HEK293 (cell line): ENCODE data around the gene PRPF38A.
A peak's percentile ranks its signal among the peaks of the same experiment; 100 is the strongest.

Experiments used
- KLF10 ChIP-seq: fragments of 450-650 bp; IDR thresholded peaks from 2 replicates; pipeline ENCODE4 v1.5.1; 2018; ENCODE audit warnings: missing biosample characterization, mild to moderate bottlenecking, missing genetic modification characterization
- MYNN ChIP-seq: fragments of 450-650 bp; formaldehyde crosslinking; IDR thresholded peaks from 2 replicates; pipeline ENCODE4 v1.5.1; 2016; ENCODE audit warnings: missing biosample characterization, missing genetic modification characterization, borderline replicate concordance
- REPIN1 ChIP-seq: fragments of 450-650 bp; formaldehyde crosslinking; IDR thresholded peaks from 2 replicates; pipeline ENCODE4 v1.5.1; 2017; ENCODE audit warnings: missing biosample characterization, missing genetic modification characterization, low read depth
- SP2 ChIP-seq: fragments of 450-650 bp; formaldehyde crosslinking; IDR thresholded peaks from 2 replicates; pipeline ENCODE4 v1.5.1; 2016; ENCODE audit warnings: missing biosample characterization, missing genetic modification characterization
- SP3 ChIP-seq: fragments of 450-650 bp; formaldehyde crosslinking; IDR thresholded peaks from 2 replicates; pipeline ENCODE4 v1.5.1; 2016; ENCODE audit warnings: missing biosample characterization, missing genetic modification characterization
- ZFP3 ChIP-seq: fragments of 450-650 bp; formaldehyde crosslinking; IDR thresholded peaks from 2 replicates; pipeline ENCODE4 v1.5.1; 2016; ENCODE audit warnings: low read depth, missing biosample characterization, missing genetic modification characterization
- ZNF112 ChIP-seq: fragments of 450-650 bp; formaldehyde crosslinking; IDR thresholded peaks from 2 replicates; pipeline ENCODE4 v1.5.0; 2017; ENCODE audit warnings: missing biosample characterization, missing genetic modification characterization
- ZNF155 ChIP-seq: fragments of 450-650 bp; formaldehyde crosslinking; IDR thresholded peaks from 2 replicates; pipeline ENCODE4 v1.5.1; 2016; ENCODE audit warnings: missing biosample characterization, missing genetic modification characterization
- ZNF302 ChIP-seq: fragments of 450-650 bp; formaldehyde crosslinking; IDR thresholded peaks from 2 replicates; pipeline ENCODE4 v1.5.1; 2016; ENCODE audit warnings: missing biosample characterization, missing genetic modification characterization, low read depth
- ZNF311 ChIP-seq: fragments of 450-650 bp; formaldehyde crosslinking; IDR thresholded peaks from 2 replicates; pipeline ENCODE4 v1.5.1; 2017; ENCODE audit warnings: missing biosample characterization, missing genetic modification characterization, borderline replicate concordance
- ZNF324 ChIP-seq: fragments of 450-650 bp; formaldehyde crosslinking; IDR thresholded peaks from 2 replicates; pipeline ENCODE4 v1.5.1; 2016; ENCODE audit warnings: missing biosample characterization, missing genetic modification characterization
- ZNF510 ChIP-seq: fragments of 450-650 bp; formaldehyde crosslinking; IDR thresholded peaks from 2 replicates; pipeline ENCODE4 v1.5.1; 2018; ENCODE audit warnings: mild to moderate bottlenecking, missing genetic modification characterization, missing biosample characterization; ENCODE audit not compliant: insufficient replicate concordance
- ZNF514 ChIP-seq: fragments of 450-650 bp; formaldehyde crosslinking; IDR thresholded peaks from 2 replicates; pipeline ENCODE4 v1.5.1; 2016; ENCODE audit warnings: missing biosample characterization, missing genetic modification characterization
- ZNF610 ChIP-seq: fragments of 450-650 bp; formaldehyde crosslinking; IDR thresholded peaks from 2 replicates; pipeline ENCODE4 v1.5.1; 2016; ENCODE audit warnings: missing biosample characterization, missing genetic modification characterization, borderline replicate concordance
- ZNF623 ChIP-seq: fragments of 450-650 bp; formaldehyde crosslinking; IDR thresholded peaks from 2 replicates; pipeline ENCODE4 v1.5.1; 2016; ENCODE audit warnings: missing biosample characterization, missing genetic modification characterization
- ZNF626 ChIP-seq: fragments of 450-650 bp; sonication (Bioruptor Pico); formaldehyde crosslinking; IDR thresholded peaks from 2 replicates; pipeline ENCODE4 v1.5.1; 2018; ENCODE audit warnings: missing biosample characterization, missing genetic modification characterization, inconsistent platforms
- ZNF629 ChIP-seq: fragments of 450-650 bp; formaldehyde crosslinking; IDR thresholded peaks from 2 replicates; pipeline ENCODE4 v1.5.1; 2017; ENCODE audit warnings: missing biosample characterization, missing genetic modification characterization
- ZNF658 ChIP-seq: fragments of 450-650 bp; formaldehyde crosslinking; IDR thresholded peaks from 2 replicates; pipeline ENCODE4; 2016; ENCODE audit warnings: missing biosample characterization, missing genetic modification characterization
- ZNF660 ChIP-seq: fragments of 450-650 bp; IDR thresholded peaks from 2 replicates; pipeline ENCODE4 v1.5.1; 2018; ENCODE audit warnings: missing biosample characterization, mild to moderate bottlenecking, missing genetic modification characterization
- ZNF768 ChIP-seq: fragments of 450-650 bp; formaldehyde crosslinking; IDR thresholded peaks from 2 replicates; pipeline ENCODE4 v1.5.1; 2018; ENCODE audit warnings: missing biosample characterization, mild to moderate bottlenecking, missing genetic modification characterization
- ZNF776 ChIP-seq: fragments of 450-650 bp; formaldehyde crosslinking; IDR thresholded peaks from 2 replicates; pipeline ENCODE4 v1.5.0; 2017; ENCODE audit warnings: missing biosample characterization, missing genetic modification characterization, borderline replicate concordance
- ZNF830 ChIP-seq: fragments of 450-650 bp; IDR thresholded peaks from 2 replicates; pipeline ENCODE4 v1.5.0; 2018; ENCODE audit warnings: missing biosample characterization, missing genetic modification characterization, low read depth, mild to moderate bottlenecking, moderate library complexity
- TF ChIP-seq, protein P1 (sequence below): sonication (generic); formaldehyde crosslinking; IDR thresholded peaks from 2 replicates; pipeline ENCODE4 v1.8.1; 2022; ENCODE audit warnings: mild to moderate bottlenecking, moderate library complexity, missing genetic modification reagents
- TF ChIP-seq, protein P2 (sequence below): fragments of 450-650 bp; formaldehyde crosslinking; IDR thresholded peaks from 2 replicates; pipeline ENCODE4 v1.5.1; 2017; ENCODE audit warnings: missing biosample characterization, missing genetic modification characterization
- TF ChIP-seq, protein P3 (sequence below): fragments of 450-650 bp; formaldehyde crosslinking; conservative IDR thresholded peaks from 2 replicates; pipeline ENCODE4 v1.5.1; 2016; ENCODE audit warnings: low read depth, missing biosample characterization, missing genetic modification characterization
- TF ChIP-seq, protein P4 (sequence below): fragments of 450-650 bp; formaldehyde crosslinking; IDR thresholded peaks from 2 replicates; pipeline ENCODE4 v1.5.1; 2016; ENCODE audit warnings: missing biosample characterization, missing genetic modification characterization
- TF ChIP-seq, protein P5 (sequence below): fragments of 450-650 bp; formaldehyde crosslinking; IDR thresholded peaks from 2 replicates; pipeline ENCODE4 v1.5.1; 2016; ENCODE audit warnings: missing biosample characterization, missing genetic modification characterization

PRPF38A gene

DNA sequence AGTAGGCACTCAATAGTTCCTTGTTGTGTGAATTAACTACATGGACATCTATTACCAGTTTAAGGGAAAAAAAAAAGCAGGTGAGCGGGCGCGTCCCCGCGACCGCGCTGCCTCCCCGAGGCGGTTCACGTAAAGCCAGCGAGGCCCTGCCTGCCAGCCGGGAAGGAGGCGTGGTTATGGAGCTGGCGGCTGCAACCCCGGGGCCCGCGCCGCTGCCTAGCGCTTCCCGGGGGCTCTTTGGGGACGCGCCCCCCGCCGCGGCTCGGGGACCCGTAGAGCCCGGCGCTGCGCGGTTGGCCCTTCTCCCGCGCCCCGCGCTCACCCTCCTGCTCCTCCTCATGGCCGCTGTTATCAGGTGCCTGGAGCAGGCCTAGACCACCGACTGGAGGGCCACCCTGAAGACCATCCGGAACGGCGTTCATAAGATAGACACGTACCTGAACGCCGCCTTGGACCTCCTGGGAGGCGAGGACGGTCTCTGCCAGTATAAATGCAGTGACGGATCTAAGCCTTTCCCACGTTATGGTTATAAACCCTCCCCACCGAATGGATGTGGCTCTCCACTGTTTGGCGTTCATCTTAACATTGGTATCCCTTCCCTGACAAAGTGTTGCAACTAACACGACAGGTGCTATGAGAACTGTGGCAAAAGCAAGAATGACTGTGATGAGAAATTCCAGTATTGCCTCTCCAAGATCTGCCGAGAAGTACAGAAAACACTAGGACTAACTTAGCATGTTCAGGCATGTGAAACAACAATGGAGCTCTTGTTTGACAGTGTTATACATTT, 35.8 kb upstream of the PRPF38A start (continued):
- no peak for TF ChIP-seq ZNF768 (tag by site-specific recombination)
- TF ChIP-seq, protein P1, sequence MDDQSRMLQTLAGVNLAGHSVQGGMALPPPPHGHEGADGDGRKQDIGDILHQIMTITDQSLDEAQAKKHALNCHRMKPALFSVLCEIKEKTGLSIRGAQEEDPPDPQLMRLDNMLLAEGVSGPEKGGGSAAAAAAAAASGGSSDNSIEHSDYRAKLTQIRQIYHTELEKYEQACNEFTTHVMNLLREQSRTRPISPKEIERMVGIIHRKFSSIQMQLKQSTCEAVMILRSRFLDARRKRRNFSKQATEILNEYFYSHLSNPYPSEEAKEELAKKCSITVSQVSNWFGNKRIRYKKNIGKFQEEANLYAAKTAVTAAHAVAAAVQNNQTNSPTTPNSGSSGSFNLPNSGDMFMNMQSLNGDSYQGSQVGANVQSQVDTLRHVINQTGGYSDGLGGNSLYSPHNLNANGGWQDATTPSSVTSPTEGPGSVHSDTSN (CRISPR knock-in tag): no peak
- no peak for TF ChIP-seq ZNF311 (tag by site-specific recombination)
- TF ChIP-seq ZNF629 (tag by site-specific recombination): no peak; the same call in 1 of the 2 replicates
- TF ChIP-seq ZNF302: no peak
- no peak for TF ChIP-seq ZNF514
- TF ChIP-seq ZNF660 (tag by site-specific recombination): 0 out of 2 replicates have a peak, but pooled peaks have one; percentile 41
- peak; percentile 29; the same call in 1 of the 2 replicates for TF ChIP-seq SP2 (tag by site-specific recombination)
- TF ChIP-seq ZNF155: no peak
- no peak for TF ChIP-seq ZNF623 (tag by site-specific recombination)
- peak; percentile 38; the same call in 1 of the 2 replicates for TF ChIP-seq SP3 (tag by site-specific recombination)
- TF ChIP-seq MYNN (tag by site-specific recombination): no peak
- no peak for TF ChIP-seq ZNF658 (tag by site-specific recombination)
- no peak for TF ChIP-seq ZNF324 (tag by site-specific recombination)
- TF ChIP-seq ZNF776 (tag by site-specific recombination): no peak
- TF ChIP-seq, protein P2, sequence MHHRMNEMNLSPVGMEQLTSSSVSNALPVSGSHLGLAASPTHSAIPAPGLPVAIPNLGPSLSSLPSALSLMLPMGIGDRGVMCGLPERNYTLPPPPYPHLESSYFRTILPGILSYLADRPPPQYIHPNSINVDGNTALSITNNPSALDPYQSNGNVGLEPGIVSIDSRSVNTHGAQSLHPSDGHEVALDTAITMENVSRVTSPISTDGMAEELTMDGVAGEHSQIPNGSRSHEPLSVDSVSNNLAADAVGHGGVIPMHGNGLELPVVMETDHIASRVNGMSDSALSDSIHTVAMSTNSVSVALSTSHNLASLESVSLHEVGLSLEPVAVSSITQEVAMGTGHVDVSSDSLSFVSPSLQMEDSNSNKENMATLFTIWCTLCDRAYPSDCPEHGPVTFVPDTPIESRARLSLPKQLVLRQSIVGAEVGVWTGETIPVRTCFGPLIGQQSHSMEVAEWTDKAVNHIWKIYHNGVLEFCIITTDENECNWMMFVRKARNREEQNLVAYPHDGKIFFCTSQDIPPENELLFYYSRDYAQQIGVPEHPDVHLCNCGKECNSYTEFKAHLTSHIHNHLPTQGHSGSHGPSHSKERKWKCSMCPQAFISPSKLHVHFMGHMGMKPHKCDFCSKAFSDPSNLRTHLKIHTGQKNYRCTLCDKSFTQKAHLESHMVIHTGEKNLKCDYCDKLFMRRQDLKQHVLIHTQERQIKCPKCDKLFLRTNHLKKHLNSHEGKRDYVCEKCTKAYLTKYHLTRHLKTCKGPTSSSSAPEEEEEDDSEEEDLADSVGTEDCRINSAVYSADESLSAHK (tag by site-specific recombination): no peak
- TF ChIP-seq ZNF626 (tag by site-specific recombination): no peak
- no peak for TF ChIP-seq ZNF112 (tag by site-specific recombination)
- no peak for TF ChIP-seq ZFP3 (tag by site-specific recombination)
- no peak for TF ChIP-seq ZNF510 (tag by site-specific recombination)
- TF ChIP-seq, protein P3, sequence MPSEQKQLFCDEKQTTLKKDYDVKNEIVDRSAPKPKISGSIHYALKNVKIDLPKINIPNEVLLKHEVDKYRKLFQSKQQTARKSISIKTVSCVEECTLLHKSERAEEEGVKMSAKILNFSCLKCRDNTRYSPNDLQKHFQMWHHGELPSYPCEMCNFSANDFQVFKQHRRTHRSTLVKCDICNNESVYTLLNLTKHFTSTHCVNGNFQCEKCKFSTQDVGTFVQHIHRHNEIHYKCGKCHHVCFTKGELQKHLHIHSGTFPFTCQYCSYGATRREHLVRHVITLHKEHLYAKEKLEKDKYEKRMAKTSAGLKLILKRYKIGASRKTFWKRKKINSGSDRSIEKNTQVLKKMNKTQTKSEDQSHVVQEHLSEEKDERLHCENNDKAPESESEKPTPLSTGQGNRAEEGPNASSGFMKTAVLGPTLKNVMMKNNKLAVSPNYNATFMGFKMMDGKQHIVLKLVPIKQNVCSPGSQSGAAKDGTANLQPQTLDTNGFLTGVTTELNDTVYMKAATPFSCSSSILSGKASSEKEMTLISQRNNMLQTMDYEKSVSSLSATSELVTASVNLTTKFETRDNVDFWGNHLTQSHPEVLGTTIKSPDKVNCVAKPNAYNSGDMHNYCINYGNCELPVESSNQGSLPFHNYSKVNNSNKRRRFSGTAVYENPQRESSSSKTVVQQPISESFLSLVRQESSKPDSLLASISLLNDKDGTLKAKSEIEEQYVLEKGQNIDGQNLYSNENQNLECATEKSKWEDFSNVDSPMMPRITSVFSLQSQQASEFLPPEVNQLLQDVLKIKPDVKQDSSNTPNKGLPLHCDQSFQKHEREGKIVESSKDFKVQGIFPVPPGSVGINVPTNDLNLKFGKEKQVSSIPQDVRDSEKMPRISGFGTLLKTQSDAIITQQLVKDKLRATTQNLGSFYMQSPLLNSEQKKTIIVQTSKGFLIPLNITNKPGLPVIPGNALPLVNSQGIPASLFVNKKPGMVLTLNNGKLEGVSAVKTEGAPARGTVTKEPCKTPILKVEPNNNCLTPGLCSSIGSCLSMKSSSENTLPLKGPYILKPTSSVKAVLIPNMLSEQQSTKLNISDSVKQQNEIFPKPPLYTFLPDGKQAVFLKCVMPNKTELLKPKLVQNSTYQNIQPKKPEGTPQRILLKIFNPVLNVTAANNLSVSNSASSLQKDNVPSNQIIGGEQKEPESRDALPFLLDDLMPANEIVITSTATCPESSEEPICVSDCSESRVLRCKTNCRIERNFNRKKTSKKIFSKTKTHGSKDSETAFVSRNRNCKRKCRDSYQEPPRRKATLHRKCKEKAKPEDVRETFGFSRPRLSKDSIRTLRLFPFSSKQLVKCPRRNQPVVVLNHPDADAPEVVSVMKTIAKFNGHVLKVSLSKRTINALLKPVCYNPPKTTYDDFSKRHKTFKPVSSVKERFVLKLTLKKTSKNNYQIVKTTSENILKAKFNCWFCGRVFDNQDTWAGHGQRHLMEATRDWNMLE (tag by site-specific recombination): 0 out of 2 replicates have a peak, but pooled peaks have one; percentile 5
- no peak for TF ChIP-seq ZNF830 (tag by site-specific recombination)
- no peak for TF ChIP-seq ZNF610 (tag by site-specific recombination)
- TF ChIP-seq, protein P4, sequence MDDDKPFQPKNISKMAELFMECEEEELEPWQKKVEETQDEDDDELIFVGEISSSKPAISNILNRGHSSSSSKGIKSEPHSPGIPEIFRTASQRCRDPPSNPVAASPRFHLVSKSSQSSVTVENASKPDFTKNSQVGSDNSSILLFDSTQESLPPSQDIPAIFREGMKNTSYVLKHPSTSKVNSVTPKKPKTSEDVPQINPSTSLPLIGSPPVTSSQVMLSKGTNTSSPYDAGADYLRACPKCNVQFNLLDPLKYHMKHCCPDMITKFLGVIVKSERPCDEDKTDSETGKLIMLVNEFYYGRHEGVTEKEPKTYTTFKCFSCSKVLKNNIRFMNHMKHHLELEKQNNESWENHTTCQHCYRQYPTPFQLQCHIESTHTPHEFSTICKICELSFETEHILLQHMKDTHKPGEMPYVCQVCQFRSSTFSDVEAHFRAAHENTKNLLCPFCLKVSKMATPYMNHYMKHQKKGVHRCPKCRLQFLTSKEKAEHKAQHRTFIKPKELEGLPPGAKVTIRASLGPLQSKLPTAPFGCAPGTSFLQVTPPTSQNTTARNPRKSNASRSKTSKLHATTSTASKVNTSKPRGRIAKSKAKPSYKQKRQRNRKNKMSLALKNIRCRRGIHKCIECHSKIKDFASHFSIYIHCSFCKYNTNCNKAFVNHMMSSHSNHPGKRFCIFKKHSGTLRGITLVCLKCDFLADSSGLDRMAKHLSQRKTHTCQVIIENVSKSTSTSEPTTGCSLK (tag by site-specific recombination): no peak
- no peak for TF ChIP-seq REPIN1 (tag by site-specific recombination)
- peak; percentile 48; the same call in 1 of the 2 replicates for TF ChIP-seq KLF10 (tag by site-specific recombination)
- TF ChIP-seq, protein P5, sequence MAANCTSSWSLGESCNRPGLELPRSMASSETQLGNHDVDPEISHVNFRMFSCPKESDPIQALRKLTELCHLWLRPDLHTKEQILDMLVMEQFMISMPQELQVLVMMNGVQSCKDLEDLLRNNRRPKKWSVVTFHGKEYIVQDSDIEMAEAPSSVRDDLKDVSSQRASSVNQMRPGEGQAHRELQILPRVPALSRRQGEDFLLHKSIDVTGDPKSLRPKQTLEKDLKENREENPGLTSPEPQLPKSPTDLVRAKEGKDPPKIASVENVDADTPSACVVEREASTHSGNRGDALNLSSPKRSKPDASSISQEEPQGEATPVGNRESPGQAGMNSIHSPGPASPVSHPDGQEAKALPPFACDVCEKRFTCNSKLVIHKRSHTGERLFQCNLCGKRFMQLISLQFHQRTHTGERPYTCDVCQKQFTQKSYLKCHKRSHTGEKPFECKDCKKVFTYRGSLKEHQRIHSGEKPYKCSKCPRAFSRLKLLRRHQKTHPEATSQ (tag by site-specific recombination): no peak
